ENCODE measurements around the gene SPRR1B.
"Not testable (repeated sequence)": the region's sequence is repeated elsewhere in the genome, so short reads cannot be mapped to it uniquely, and the experiment has no call there.

SPRR1B gene

GRCh38 chr1:153040950-153041631 is 10.1 kb downstream of the SPRR1B start, which contains the start of gene SPRR2D:
TSS of gene SPRR2D (minus strand) at chr1:153041120. CDS start at chr1:153040346, 774 bp downstream.
- DNase-seq, result no peak

GRCh38 chr1:153049211-153049610 is 18.2 kb downstream of the SPRR1B start:
- no peak for DNase-seq

DNA sequence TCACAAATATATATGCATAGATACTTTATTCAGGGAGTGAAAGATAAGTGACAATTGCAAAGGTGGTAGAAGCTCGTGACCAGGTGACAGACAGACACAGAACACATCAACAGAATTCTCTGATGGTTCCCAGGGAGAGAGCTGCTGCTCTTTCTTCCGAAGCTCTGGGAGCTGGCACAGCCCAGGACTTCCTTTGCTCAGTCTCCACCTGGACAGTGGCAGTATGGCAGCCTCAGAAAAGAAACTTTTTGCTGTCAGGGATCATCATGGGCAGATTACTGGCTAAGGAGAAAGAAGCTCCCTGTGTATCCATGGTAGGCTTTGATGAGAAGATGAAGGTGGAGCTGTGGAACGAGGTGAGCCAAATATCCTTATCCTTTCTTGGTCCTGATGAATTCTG is 25.1 kb downstream of the SPRR1B start:
- DNase-seq, result not testable (repeated sequence)

DNA sequence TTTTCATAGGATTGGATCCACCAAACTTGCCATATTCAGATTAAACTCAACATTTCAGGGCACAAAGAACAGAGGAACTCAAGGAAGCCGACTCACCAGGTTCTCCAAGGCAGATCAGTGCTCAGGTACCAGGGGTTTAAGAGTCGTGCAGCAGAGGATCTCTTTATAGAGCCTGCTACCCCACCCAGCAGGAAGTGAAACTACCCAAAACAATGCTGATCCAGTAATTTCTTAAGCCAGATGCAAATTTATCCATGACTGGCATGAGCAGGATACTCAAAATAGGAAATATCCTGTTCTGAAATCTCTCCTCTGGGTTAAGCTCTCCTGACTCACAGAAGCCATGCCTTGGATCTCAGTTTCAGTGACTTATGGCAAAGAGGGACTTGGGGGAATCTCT is 26.4 kb downstream of the SPRR1B start, which contains the start of gene SPRR2A:
TSS of gene SPRR2A (minus strand) at position 138 of the 400 bp plus-strand sequence. CDS start 777 bp downstream, outside the sequence.
- DNase-seq, result no peak

DNA sequence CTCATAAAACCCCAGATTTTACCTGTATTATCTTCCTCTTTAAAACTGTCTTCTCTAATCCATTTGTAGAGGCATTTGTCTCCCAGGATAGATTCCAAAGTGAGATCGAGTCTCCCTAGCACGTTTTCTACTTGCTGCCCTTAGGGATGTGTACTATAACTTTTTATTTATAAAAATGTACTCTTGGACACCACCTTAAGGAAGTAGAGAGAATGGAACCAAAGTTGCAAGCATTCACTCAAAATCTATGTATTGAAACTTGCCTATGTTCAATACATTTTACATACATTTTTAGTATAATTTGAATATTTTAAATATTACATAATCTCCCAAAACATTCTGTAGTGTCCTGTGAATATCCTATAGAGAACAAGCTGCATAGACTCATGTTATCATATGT is 27.2 kb downstream of the SPRR1B start:
- DNase-seq, result no peak

DNA sequence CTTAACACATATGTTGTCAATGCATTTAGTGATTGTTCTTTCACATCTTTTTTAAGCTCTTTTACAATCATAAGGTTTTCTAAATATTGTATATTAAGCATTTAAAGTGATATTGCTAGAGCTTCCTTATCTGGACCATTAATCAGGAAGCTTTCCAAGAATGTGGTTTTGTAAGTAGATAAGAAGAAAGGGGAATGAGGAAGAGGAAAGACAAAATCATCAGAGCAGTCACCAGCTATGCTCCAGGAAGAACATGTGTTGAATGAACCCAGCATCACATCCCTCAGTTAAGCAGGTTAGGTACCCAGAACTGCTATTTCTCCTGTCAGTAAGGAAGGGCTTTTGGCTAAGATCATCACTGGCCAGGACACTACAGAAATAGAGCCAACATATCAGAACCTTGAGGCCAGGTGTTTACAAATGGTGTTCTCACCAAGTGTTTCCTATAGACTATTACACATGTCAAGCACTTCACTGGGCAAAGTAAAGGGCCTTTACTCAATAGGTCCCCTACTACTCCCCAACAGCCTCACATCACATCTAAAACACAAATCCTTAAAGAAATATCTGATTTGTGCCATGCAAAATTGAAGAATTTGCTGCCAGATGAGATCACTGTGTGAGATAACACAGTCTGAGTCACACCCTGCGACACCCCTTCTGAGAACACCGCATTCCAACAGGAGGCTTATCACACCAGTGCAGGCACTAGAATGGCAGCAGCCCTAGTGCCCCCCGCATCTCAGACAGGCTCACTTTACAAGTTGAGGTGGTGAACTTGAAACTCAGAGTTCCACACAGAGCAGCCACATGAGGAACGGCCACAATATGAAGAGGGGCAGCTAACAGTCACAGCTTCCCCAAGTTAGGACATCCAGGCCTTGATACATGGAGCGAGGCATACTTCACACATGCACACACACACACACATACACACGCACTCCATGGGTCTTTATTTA is 28.1 kb downstream of the SPRR1B start:
- no peak for DNase-seq

DNA sequence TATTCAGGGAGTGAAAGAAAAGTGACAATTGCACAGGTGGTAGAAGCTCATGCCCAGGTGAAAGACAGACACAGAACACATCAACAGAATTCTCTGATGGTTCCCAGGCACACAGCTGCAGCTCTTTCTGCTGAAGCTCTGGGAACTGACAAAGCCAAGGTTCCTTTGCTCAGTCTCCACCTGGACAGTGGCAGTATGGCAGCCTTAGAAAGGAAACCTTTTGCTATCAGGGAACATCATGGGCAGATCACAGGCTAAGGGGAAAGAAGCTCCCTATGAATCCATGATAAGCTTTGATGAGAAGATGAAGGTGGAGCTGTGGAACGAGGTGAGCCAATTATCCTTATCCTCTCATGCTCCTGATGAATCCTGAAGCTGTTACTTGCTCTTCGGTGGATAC is 39.2 kb downstream of the SPRR1B start:
- no peak for DNase-seq

DNA sequence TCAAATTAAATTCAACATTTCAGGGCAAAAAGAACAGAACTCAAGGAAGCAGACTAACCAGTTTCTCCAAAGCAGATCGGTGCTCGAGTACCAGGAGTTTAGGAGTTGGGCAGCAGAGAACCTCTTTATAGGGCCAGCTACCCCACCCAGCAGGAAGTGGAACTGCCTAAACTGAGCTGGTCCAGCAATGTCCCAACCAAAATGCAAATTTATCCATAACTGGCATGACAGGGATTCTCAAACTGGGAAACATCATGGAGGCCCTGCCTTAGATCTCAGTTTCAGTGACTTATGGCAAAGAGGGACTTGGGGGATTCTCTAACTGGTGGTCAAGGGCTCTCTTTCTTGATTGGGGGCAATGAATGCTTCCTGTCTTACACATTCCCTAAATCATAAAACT is 40.5 kb downstream of the SPRR1B start, which contains the start of gene SPRR2B:
TSS of gene SPRR2B (minus strand) at position 101 of the 400 bp plus-strand sequence. CDS start 772 bp downstream, outside the sequence.
- DNase-seq, result no peak

DNA sequence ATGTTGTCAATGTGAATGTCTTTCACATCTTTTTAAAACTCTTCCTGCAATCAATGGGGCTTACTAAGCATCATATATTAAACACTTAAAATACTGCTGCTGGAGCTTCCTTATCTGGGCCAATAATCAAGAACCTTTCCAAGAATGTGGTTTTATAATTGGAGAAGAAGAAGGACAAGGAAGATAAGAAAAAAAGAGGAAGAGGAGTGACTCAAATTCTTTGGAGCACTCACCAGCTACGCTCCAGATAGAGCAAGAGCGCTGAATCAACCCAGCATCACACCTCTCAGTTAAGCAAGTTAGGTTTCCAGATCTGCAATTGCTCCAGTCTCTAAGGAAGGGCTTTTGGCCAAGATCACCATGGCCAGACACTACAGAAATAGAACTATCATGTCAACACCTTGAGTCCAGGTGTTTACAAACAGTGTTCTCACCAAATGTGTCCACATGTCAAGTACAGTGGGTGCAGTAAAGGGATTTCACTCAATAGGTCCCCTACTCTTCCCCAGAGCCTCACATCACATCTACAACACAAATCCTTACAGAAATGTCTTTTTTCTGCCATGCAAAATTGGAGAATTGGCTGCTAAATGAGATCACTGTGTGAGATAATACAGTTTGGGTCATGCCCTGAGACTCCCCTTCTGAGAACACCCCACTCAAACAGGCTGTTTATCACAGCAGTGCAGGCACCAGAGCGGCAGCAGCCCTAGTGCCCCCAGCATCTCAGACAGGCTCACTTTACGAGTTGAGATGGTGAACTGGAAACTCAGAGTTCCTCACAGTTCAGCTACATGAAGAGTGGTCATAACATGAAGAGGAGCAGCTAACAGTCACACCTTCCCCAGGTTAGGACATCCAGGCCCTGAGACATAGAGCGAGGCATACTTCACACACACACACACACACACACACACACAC is 42.1 kb downstream of the SPRR1B start:
- no peak for DNase-seq

DNA sequence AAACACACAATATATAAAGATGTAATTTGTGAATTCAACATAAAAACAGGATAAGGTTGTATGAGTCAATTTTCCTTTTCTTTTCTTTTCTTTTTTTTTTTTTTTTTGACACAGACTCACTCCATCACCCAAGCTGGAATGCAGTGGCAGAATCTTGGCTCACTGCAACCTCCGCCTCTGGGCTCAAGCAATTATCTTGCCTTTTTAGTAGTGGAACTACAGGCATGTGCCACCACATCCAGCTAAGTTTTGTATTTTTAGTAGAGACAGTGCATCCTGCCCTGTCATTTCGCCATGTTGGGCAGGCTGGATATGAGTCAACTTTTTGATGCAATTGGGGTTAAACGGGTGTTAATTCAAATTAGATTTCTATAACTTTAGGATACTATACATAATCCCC is 50.7 kb downstream of the SPRR1B start:
- DNase-seq, result no peak
